ENCODE measurements around the gene TTC33. TPM values are rescaled to one million over a fixed set of nuclear protein-coding genes. Genes with fewer than 3 reads are reported as not detected.
"Not testable (repeated sequence)": the region's sequence is repeated elsewhere in the genome, so short reads cannot be mapped to it uniquely, and the experiment has no call there.

TTC33 gene
- total RNA-seq, 4 donors from 2014 or later = 8.5 to 11.8 (median 9.6) TPM

GRCh38 chr5:40790947-40791593 lies 35.3 kb upstream of the TTC33 start:
- Histone ChIP-seq H3K27me3 (no peaks in the 10 kb centered on the region), H3K4me3 (no peak overlapping the region), H3K36me3 (peaks cover 5% of the 10 kb centered on the region), H3K4me1 (peaks cover 15% of the 10 kb centered on the region), H3K9me3 (no peaks in the 10 kb centered on the region), H3K27ac (no peak overlapping the region)
- TF ChIP-seq POLR2AphosphoS5 (IDR thresholded peaks at IDR 0.05) = no peak
- 68% methylated on average over 3 of the region's 3 CpGs for WGBS
- DNase-seq (ENCODE audit: low spot score in 2 of 2) = no peak

- not testable (repeated sequence) for H3K4me3 ChIP-seq; H3K36me3 ChIP-seq; H3K4me1 ChIP-seq; H3K27me3 ChIP-seq; H3K27ac ChIP-seq; DNase-seq (ENCODE audit: low spot score in 2 of 2); H3K9me3 ChIP-seq
- 95% methylated on average over 5 of the region's 5 CpGs for WGBS
Measured at GRCh38 chr5:40788941-40789340, 33.2 kb upstream of the TTC33 start.

- H3K27me3 ChIP-seq = no peaks in the 10 kb centered on the region
- no peak overlapping the region for H3K27ac ChIP-seq
- no peak for DNase-seq (ENCODE audit: low spot score in 2 of 2)
- H3K4me3 ChIP-seq = no peak overlapping the region
- H3K4me1 ChIP-seq = peaks cover 7% of the 10 kb centered on the region
- peaks cover 3% of the 10 kb centered on the region for H3K36me3 ChIP-seq
- no peak for TF ChIP-seq EP300 (IDR thresholded peaks at IDR 0.05)
- TF ChIP-seq POLR2A (IDR thresholded peaks at IDR 0.05) = no peak
- TF ChIP-seq POLR2AphosphoS5 (IDR thresholded peaks at IDR 0.05) = no peak
- TF ChIP-seq CTCF (IDR thresholded peaks at IDR 0.05) = no peak
- WGBS = 97% methylated on average over 1 of the region's 1 CpG
- no peaks in the 10 kb centered on the region for H3K9me3 ChIP-seq
Measured at GRCh38 chr5:40787986-40788385, 32.2 kb upstream of the TTC33 start.

- not testable (repeated sequence) for H3K9me3 ChIP-seq; H3K4me3 ChIP-seq; H3K4me1 ChIP-seq; DNase-seq (ENCODE audit: low spot score in 2 of 2); H3K27ac ChIP-seq; H3K27me3 ChIP-seq; H3K36me3 ChIP-seq
- 100% methylated on average over 3 of the region's 3 CpGs for whole genome bisulfite sequencing
Measured at GRCh38 chr5:40786664-40787063, 30.9 kb upstream of the TTC33 start.

GRCh38 chr5:40784916-40785315 lies 29.2 kb upstream of the TTC33 start:
- H3K27ac ChIP-seq = no peak overlapping the region
- 91% methylated on average over 1 of the region's 1 CpG for WGBS

GRCh38 chr5:40784027-40784653 lies 28.4 kb upstream of the TTC33 start:
- peaks cover 3% of the 10 kb centered on the region for H3K36me3 ChIP-seq
- no peaks in the 10 kb centered on the region for H3K9me3 ChIP-seq
- no peak overlapping the region for H3K4me3 ChIP-seq
- H3K27ac ChIP-seq = no peak overlapping the region
- no peak for DNase-seq (ENCODE audit: low spot score in 2 of 2)
- WGBS = 83% methylated on average over 1 of the region's 1 CpG
- no peaks in the 10 kb centered on the region for H3K27me3 ChIP-seq
- TF ChIP-seq POLR2A (IDR thresholded peaks at IDR 0.05) (no peak), POLR2AphosphoS5 (IDR thresholded peaks at IDR 0.05) (no peak), CTCF (IDR thresholded peaks at IDR 0.05) (no peak), EP300 (IDR thresholded peaks at IDR 0.05) (no peak)
- H3K4me1 ChIP-seq = peaks cover 7% of the 10 kb centered on the region

More at GRCh38 chr5:40784916-40785315, 29.2 kb upstream of the TTC33 start:
- DNase-seq (ENCODE audit: low spot score in 2 of 2) = no peak
- H3K4me1 ChIP-seq = peaks cover 7% of the 10 kb centered on the region
- no peak overlapping the region for H3K4me3 ChIP-seq
- no peak for TF ChIP-seq CTCF (IDR thresholded peaks at IDR 0.05)
- H3K9me3 ChIP-seq = no peaks in the 10 kb centered on the region
- H3K27me3 ChIP-seq = no peaks in the 10 kb centered on the region
- H3K36me3 ChIP-seq = peaks cover 3% of the 10 kb centered on the region

Measured in suprapubic skin (tissue), 4 donors.